HG03066 (cell line): Measurements from ENCODE around the gene MYEOV.

Experiments
- ATAC-seq: cut with Tn5 transposase; IDR thresholded peaks from one replicate; pipeline ENCODE4 v1.9.1; 2021; ENCODE audit warnings: low read depth; ENCODE audit not compliant: unreplicated experiment

The MYEOV gene

DNA sequence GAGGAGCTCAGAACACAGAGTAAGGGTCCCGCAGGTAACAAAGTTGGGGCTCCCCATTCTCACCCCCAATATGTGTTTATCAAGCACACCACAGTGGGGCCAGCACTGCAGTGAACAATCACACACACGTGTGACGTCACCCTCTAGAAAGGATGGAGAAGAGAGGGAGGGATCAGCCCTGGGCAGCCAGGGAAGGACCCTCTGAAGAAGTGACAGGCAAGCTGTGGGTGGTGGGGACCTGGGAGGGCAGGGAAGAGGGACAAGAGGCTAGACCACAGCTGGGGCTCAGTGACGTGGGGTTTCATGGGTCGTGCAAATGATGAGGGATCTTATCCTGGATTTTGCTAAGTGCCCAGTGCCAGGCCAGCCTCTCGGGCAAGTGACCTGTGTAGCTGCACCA is 28.7 kb upstream of the MYEOV start:
- no peak for ATAC-seq

DNA sequence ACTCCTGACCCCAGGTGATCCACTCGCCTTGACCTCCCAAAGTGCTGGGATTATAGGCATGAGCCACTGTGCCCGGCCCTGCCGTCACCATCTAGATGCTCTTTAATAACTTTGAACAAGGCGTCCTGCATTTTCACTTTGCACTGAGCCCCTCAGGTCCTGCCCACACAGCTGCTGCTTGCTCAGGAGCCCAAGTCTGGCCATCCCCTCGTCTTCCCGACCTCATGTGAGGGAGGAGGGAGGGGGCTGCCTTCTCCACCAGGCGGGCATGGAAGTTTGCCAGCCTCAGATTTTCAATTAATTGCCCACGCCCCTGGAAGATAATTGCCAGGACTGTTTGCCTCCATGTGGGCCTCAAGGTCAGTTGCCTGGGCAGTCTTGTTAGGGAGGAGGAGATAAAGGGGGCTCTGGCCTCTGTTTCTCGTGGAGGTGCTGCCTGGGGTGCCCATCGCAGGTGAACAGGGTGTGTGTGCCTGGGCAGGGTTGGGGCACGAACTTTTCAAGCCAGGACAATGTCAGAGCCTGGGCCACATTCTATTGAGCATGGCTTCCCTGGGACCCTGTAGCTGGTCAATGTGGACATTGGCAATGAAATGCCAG is 27.9 kb upstream of the MYEOV start:
- ATAC-seq = no peak

DNA sequence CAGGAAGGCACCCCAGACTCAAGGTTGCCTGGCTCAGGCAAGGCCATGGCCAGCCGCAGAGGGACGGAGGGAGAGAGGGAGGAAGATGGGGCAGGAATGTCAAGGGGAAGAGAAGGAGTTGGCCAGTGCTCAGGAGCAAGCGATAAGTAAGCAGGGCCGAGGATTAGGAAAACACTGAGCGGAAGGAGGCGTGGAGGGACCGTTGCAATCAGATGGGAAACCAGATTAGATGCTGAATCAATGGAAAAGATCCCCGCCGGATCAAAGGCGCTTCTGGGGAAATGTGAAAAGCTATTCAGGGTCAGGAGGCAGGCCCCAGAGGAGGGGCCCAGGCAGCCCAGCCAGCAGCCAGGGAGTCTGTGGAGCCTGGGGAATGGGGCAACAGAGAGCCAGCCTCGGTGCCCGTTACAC is 26.6 kb upstream of the MYEOV start:
- ATAC-seq = no peak

DNA sequence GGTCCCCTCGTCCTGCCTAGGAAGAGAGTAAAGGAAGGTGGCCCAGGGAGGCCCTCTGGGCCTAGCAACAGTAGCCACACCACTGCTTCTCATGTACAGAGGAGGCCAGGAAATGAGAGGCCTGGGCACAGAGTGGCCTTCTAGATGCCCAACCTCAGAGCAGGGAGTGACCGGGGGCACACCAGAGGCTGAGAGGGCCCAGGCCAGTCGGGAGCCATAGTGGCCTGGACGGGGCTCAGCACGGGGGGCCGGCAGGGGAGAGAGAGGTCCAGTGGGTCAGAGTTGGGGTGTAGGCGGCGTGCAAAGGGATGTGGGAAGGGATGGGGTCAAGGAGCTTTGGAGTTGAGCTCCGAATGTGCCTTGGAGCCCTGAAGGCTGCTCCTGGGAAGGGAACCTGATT is 25.0 kb upstream of the MYEOV start:
- no peak for ATAC-seq

DNA sequence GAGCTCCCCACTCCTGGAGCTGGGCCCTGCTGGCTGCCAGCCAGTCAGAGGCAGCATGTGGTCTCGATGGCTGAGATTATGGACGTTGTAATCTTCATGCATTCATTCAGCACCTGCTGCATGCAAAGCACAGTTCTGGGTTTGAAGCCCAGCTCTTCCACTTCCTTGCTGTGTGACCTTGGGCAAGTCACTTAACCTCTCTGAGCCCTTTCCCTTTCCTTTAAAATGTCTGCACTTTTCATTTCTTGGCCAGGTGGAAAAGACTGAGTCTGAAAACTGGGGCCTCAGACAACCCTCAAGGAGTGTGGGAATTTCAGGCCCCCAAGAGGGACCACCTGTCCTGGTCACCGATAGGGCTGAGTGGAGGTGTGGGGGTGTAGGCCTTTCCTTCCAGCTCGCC is 24.6 kb upstream of the MYEOV start:
- no peak for ATAC-seq

DNA sequence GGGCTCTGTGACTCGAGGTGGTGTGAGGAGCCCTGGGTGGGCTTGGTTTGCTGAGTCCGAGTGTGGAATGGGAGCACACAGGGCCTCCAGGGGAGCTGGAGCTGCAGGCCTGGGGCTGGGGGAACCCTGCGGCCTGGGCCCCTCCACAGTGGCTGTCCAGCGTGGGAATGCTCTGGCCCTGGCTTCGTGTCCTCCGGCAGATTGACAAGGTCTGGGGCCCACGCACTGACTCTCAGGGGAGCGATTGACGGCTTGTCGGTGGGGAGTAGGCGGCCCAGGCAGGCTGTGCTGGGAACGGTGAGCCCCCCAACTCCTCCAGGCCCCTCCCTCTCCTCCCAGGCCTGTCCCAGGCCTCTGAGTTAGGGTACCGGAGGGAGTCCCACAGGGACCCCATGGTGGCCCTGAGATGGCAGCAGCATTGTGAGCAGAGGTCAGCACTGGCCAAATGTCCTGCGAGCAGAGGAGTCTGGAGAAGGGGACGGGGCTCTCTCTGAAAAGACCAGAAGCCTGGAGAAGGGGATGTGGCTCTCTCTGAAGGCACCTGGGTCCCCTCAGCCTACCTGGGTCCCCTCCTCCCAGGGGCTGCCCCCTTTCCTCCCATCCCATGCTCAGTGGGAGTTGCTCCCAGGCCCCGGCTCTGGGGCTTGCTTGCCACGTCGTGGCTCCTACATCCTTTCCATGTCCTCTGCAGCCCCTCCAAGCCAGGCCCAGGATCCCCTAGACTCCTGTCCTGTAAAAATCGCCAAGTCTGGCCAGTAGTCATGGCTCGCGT is 23.8 kb upstream of the MYEOV start:
- ATAC-seq = no peak

DNA sequence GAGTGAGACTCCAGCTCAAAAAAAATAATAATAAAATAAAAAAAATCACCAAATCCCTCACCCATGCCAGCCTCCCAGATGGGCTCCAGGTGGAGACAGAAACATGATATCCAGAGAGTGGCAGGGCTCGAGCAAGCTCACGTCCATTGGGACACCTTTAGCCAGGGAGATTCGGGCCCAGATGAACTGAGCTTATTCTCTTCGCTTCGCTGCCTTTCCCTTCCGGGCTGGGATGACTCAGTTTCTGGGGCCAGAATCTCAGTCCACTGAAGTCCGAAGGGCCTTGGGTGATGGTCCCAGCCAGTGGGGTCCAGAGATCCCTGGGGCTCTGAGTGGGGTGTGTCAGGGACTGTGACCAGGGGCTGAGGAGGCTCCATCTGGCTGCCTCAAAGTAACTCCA is 23.0 kb upstream of the MYEOV start:
- no peak for ATAC-seq

DNA sequence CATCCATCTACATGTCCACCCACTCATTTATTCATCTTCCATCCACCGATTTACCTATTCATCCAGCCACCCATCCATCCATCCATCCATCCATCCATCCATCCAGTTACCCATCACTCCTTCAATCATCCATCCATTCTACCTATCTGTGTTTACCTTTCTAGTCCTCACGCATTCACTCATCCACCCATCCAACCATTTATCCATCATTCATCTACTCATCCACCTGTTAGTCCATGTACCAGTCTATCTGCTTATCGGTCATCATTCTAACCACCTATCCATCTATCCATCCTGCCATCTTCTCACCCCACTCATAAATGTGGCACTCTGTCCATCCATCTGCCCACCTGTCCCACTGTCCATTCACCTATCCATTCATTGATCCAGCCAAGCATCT is 21.9 kb upstream of the MYEOV start:
- ATAC-seq = no peak

DNA sequence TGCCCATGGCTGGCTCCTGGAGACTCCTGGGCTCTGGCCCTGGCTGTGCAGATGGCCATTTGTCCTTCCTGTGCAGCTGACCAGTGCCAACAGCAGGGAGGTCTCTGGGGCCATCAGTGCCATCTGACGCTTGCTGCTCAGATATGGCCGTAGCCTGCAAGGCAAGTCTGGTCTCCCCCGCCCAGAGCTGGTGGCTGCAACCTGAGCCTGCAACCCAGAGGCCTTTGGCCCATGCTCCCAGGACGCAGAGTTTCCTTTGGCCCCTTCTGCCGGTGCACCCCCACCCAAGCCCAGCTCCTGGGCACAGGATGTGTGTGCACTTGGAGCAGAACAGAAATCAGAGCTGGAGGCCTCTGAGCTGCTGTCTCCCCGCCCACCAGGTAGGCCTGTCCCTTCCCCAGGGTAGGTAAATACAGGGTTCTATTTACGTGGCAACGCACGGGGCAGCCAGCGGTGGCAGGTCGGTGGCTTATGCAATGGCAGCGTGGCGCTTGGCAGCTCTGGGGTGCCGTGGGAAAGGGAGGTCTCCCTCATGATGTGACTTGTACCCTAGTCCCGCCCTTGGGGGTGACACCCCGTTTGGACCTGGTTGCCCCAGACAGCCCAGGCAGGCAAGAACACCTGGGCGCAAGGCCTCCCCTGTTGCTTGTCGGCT is 21.0 kb upstream of the MYEOV start:
- ATAC-seq = no peak

DNA sequence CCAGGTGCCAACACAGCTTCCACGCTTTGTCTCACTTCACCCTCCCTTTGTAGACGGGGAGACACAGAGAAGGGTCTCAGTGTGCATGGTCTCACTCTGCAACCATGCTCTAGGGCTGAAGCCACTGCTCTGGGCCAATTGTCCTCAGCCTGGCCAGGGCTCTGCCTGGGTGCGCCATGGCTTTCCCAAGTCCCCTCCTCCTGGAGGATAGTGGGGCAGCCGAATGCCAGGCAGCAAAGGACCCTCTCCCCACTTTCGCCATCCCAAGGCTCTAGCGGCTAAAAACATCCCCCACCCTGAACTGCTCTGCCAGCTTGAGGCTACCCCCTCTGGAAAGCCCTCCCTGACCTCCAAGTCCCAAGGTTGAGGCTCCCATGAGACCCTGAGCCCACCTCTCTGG is 20.4 kb upstream of the MYEOV start:
- no peak for ATAC-seq

DNA sequence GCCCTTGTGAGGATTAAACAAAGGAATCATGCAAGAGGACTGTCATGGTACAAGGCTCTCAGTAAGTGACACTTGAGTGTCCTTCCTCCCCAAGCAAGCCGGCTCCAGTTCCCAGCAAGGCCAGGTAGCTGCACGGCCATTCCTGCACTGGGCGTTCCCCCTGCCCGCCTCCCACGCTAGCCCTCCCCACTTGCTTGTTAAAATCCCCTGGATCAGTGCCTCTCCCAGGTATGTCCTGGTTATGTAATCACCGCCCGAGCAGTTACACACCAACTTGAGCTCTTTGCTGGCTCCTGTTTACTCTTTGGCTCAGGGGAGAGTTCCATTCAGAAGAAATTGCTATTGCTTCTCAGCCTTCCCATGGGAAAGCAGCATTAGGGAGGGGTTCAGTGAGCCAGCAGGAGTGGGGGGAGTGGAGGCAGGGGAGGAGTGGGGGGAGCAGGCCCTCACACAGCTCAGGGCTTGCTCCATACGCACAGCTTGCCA is 19.4 kb upstream of the MYEOV start:
- ATAC-seq = no peak

DNA sequence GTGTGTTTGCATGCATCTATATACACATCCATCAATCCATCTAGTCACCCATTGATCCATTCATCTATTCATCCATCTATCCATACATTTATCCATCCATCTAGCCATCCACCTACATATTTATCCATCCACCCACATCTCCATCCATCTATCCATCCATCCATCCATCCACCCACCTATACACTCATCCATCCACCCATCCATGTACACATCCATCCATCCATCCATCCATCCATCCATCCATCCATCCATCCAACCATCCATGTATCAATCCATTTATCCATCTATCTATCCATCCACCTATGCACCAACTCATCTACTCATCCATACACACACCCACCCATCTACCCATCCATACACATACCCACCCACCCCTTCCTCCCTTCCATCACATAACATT is 18.8 kb upstream of the MYEOV start:
- no peak for ATAC-seq

DNA sequence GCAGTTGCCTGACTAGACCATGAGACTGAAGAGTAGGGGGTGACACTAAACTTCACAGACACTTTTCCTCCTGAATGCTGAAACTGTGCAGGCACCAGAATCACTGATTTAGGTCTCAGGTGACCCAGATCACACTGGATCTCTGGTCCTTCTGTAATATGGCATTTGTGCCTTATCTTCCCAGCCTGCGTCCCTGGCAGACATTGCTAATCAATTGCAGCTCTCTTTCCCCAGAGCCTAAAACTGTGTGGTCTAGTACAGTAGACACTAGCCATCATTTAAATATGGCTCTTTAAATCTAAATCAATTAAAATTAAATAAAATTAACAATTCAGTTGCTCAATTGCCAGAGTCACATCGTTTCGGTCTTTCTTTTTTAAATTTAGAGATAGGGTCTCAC is 17.8 kb upstream of the MYEOV start:
- no peak for ATAC-seq

DNA sequence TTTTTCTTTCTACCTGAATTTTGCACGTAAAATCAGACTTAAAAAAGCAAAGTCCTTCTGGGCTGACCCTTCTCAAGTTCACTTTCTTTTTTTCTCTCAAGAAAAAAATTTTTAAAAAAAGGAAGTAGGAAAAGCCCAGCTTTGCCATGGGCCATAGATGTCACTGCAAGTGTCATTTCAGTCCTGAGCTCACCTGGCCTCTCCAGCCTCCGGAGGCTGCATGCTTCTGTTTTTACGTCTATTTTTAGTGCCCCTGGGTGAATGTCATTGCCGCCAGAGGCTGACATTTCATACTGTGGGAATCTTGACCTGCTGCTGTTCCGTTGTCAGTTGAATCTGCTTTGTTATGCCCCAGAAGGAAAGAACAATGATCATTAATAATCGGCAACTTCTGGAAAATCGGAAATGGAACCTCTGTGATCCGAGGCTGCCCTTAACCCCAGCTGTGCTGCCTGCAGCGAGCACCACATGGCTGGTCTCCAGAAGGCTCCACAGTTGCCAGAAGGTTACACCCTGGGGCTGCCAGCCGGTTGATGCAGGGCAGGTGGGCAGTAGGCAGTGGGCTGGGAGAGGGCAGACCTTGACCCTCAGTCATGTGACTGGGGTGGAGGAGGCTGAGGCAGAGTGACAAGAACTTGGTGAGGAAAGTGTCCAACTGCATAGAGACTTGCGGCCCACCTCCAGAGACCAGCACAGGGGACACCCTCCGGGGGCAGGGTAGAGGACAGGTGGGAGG is 16.7 kb upstream of the MYEOV start:
- no peak for ATAC-seq

DNA sequence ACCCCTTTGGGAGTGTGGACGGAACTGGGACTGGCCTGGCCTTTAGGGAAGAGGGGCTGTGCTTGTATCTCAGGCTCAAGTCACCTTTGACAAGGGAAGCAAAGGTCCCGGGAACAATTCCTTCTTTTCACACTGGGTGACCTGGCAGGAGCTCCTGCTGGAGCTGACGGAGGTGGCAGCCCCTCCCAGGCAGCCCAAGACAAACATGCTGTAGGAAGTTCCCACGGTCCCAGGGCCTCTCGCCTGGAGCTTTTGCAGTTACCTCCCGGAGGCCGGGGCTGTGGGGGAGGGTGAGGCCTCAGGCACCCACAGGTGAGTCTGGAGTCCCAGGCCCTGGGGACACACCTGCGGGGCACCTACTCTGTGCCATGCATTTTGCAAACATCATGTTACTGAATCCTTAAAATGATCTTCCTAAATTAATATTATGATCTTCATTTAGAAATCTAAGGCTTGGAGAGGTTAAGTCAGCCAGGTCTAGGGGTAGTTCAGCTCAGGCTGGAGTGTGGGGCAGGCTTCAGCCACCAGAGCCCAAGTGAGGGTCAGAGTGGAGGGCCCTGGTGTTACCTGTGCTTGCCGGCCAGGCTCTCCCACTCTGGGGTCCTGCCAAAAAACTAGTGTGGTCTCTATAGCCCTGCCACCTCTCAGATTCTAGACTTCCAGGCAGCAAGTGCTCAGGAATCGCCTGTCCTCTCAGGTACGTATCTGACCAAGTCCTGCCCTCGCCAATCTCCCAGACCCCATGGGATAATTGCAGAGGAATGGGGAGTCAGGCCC is 15.7 kb upstream of the MYEOV start:
- ATAC-seq = no peak

DNA sequence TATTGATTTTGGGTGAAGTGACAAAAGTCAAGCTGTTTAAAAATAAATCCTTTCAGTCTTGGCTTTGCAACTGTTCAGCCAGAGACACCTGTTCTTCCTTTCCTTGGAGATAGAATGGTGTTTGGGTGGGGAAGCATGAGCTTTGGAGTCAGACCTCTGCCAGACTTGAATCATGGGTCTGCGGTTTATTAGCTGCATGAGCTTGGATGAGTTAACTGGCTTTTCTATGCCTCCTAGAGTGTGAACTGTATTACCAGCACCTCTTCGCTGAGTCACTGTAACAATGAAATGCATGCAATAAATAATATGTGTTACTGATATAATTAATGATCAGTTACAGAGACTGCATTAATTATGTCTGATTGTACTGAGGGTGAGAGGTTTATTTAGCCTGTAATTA is 13.5 kb upstream of the MYEOV start:
- no peak for ATAC-seq

DNA sequence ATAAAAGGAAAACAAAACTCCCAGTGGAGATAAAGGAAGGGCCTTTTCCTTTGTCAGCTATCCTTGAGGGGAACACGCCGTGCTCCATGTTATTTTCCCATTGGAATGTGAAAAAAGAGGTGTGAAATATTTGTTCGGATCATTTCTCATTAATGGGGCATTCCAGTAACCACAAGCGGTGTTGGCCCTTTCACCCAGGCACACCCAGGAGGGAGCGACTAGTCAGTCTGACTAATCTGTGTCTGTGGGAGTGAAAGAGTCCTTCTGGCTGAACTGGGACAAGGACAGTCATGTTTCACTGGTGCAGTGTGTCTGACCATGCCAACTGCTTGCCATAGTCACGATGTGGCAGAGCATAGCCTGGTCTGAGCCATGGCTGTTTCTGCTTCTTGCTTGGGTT is 13.0 kb upstream of the MYEOV start:
- ATAC-seq = no peak

DNA sequence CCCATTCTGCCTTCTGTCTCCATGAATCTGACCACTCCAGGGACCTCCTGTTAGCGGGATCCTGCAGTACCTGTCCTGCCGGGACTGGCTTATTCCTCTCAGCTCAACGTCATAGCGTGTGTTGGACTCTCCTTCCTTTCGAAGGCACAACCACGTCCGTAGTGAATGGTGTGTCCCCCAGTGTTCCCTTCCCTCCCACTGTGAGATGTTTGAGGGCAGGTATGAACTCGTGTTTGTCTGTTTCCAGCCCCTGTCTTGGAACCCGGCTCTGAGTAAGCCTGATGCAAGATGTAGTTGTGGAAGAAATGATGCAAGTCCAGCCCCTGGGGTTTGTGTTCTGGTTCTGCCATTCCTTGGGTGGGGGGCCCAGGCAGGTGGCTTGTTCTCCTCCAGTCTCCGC is 10.5 kb upstream of the MYEOV start:
- ATAC-seq = no peak

DNA sequence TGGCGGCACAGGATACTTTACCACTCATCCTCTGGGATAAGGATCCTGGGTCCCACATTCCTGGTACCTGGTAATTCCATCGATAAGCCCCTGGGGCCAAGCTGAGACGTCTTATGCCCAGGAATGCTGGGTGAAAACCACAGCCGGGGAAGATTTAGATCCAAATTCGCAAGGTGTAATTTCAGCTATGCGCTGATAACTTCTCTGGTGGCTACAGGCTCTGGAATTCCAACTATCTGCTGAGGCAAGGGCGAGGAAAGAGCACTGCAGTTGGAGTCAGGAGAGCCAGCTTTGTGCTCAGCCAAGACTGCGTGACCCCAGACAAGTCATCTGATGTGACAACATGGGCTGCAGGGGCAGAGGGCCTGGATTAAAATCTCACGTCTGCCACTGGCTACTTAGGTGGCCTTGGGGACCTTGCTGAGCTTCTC is 9.9 kb upstream of the MYEOV start:
- no peak for ATAC-seq

DNA sequence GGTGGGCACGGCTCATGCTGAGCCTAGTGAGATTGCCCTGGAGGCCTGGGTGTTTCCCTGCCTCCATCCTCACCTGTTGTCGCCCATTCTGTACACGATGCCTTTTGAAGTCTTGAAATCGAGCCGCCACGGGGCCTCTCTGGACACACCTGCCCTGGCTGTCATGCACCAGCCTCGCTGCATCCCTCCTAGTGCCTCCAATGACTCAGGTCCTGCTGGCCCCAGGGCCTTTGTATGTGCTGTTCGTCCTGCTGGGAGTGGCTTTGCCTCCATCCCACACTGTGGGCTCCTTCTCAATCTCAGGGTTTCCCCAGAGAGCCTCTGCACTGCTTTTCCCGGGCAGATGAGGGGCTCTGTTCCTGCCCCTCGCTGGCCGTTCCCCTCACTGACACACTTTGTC is 8.9 kb upstream of the MYEOV start:
- ATAC-seq = no peak
